ENCODE measurements around the gene MLST8.

Gene MLST8

GRCh38 chr16:2189252-2189893 is 15.9 kb upstream of the MLST8 start:
- H3K4me3 ChIP-seq (ENCODE audit: low read depth, low read length), result no peak overlapping the region
- DNase-seq (ENCODE audit: low read depth), result no peak
- no peak for TF ChIP-seq CTCF (IDR thresholded peaks at IDR 0.05; ENCODE audit: low read depth, low read length)
- TF ChIP-seq POLR2A (IDR thresholded peaks at IDR 0.05; ENCODE audit: extremely low read depth, insufficient read length), result no peak
- TF ChIP-seq MAX (IDR thresholded peaks at IDR 0.05; ENCODE audit: low read depth, low read length), result no peak
- no peak for TF ChIP-seq MYC (IDR thresholded peaks at IDR 0.05; ENCODE audit: low read depth, low read length)

GRCh38 chr16:2190002-2190658 is 15.1 kb upstream of the MLST8 start:
- TF ChIP-seq POLR2A (IDR thresholded peaks at IDR 0.05; ENCODE audit: extremely low read depth, insufficient read length) (no peak), CTCF (IDR thresholded peaks at IDR 0.05; ENCODE audit: low read depth, low read length) (no peak), MAX (IDR thresholded peaks at IDR 0.05; ENCODE audit: low read depth, low read length) (no peak), MYC (IDR thresholded peaks at IDR 0.05; ENCODE audit: low read depth, low read length) (no peak)
- H3K4me3 ChIP-seq (ENCODE audit: low read depth, low read length), result no peak overlapping the region
- DNase-seq (ENCODE audit: low read depth), result no peak

GRCh38 chr16:2190659-2191445 is 14.4 kb upstream of the MLST8 start:
- no peak for TF ChIP-seq CTCF (IDR thresholded peaks at IDR 0.05; ENCODE audit: low read depth, low read length)
- no peak for TF ChIP-seq POLR2A (IDR thresholded peaks at IDR 0.05; ENCODE audit: extremely low read depth, insufficient read length)
- no peak for TF ChIP-seq MYC (IDR thresholded peaks at IDR 0.05; ENCODE audit: low read depth, low read length)
- no peak for TF ChIP-seq MAX (IDR thresholded peaks at IDR 0.05; ENCODE audit: low read depth, low read length)
- no peak for DNase-seq (ENCODE audit: low read depth)
- H3K4me3 ChIP-seq (ENCODE audit: low read depth, low read length), result no peak overlapping the region

- H3K4me3 ChIP-seq (ENCODE audit: low read depth, low read length), result no peak overlapping the region
- TF ChIP-seq CTCF (IDR thresholded peaks at IDR 0.05; ENCODE audit: low read depth, low read length) (no peak), MAX (IDR thresholded peaks at IDR 0.05; ENCODE audit: low read depth, low read length) (no peak), POLR2A (IDR thresholded peaks at IDR 0.05; ENCODE audit: extremely low read depth, insufficient read length) (no peak), MYC (IDR thresholded peaks at IDR 0.05; ENCODE audit: low read depth, low read length) (no peak)
- DNase-seq (ENCODE audit: low read depth), result no peak
Measured at GRCh38 chr16:2191446-2191706, 13.9 kb upstream of the MLST8 start.

- TF ChIP-seq POLR2A (IDR thresholded peaks at IDR 0.05; ENCODE audit: extremely low read depth, insufficient read length) (no peak), MYC (IDR thresholded peaks at IDR 0.05; ENCODE audit: low read depth, low read length) (no peak), CTCF (IDR thresholded peaks at IDR 0.05; ENCODE audit: low read depth, low read length) (no peak), MAX (IDR thresholded peaks at IDR 0.05; ENCODE audit: low read depth, low read length) (no peak)
- no peak overlapping the region for H3K4me3 ChIP-seq (ENCODE audit: low read depth, low read length)
- peak; percentile 34 for DNase-seq (ENCODE audit: low read depth)
Measured at GRCh38 chr16:2194166-2194834, 11.0 kb upstream of the MLST8 start.

Data from NB4 (cell line).